HG02938 (cell line): ENCODE measurements around the gene UFD1.

Experiments used
- ATAC-seq: cut with Tn5 transposase; IDR thresholded peaks from one replicate; pipeline ENCODE4 v1.9.1; 2021; ENCODE audit warnings: mild to moderate bottlenecking, moderate library complexity; ENCODE audit not compliant: unreplicated experiment

Gene UFD1

GRCh38 chr22:19431649-19432132 is 47.3 kb downstream of the UFD1 start, which contains the start of gene HIRA:
HIRA (minus strand) TSS chr22:19431733; CDS start chr22:19431476, 257 bp downstream.
- peak; percentile 44 for ATAC-seq

- ATAC-seq = no peak
Observed at GRCh38 chr22:19430890-19431541, 48.0 kb downstream of the UFD1 start.

GRCh38 chr22:19429950-19430889 is 48.8 kb downstream of the UFD1 start:
- no peak for ATAC-seq

- ATAC-seq = no peak
Observed at GRCh38 chr22:19424186-19424500, 54.9 kb downstream of the UFD1 start.

GRCh38 chr22:19422440-19423301 is 56.3 kb downstream of the UFD1 start:
- ATAC-seq = no peak

GRCh38 chr22:19420321-19420720 is 58.7 kb downstream of the UFD1 start:
- ATAC-seq = no peak

GRCh38 chr22:19419464-19420178 is 59.4 kb downstream of the UFD1 start:
- no peak for ATAC-seq

- ATAC-seq = no peak
Observed at GRCh38 chr22:19419086-19419463, 59.9 kb downstream of the UFD1 start.

GRCh38 chr22:19412923-19413322 is 66.1 kb downstream of the UFD1 start:
- ATAC-seq = no peak

GRCh38 chr22:19412478-19412877 is 66.5 kb downstream of the UFD1 start:
- ATAC-seq = no peak

GRCh38 chr22:19411690-19412045 is 67.3 kb downstream of the UFD1 start:
- no peak for ATAC-seq

GRCh38 chr22:19410941-19411689 is 67.9 kb downstream of the UFD1 start:
- ATAC-seq = no peak

GRCh38 chr22:19407649-19408606 is 71.1 kb downstream of the UFD1 start:
- ATAC-seq = no peak

- no peak for ATAC-seq
Observed at GRCh38 chr22:19406846-19407245, 72.1 kb downstream of the UFD1 start.

- ATAC-seq = no peak
Observed at GRCh38 chr22:19406281-19406811, 72.6 kb downstream of the UFD1 start.

GRCh38 chr22:19405652-19406051 is 73.3 kb downstream of the UFD1 start:
- no peak for ATAC-seq

- ATAC-seq = no peak
Observed at GRCh38 chr22:19405133-19405532, 73.9 kb downstream of the UFD1 start.

GRCh38 chr22:19404676-19405075 is 74.3 kb downstream of the UFD1 start:
- no peak for ATAC-seq
